ENCODE measurements around the gene PIF1.
A peak's percentile ranks its signal among the peaks of the same experiment; 100 is the strongest.
"Not testable (repeated sequence)": the region's sequence is repeated elsewhere in the genome, so short reads cannot be mapped to it uniquely, and the experiment has no call there.

Gene PIF1

DNA sequence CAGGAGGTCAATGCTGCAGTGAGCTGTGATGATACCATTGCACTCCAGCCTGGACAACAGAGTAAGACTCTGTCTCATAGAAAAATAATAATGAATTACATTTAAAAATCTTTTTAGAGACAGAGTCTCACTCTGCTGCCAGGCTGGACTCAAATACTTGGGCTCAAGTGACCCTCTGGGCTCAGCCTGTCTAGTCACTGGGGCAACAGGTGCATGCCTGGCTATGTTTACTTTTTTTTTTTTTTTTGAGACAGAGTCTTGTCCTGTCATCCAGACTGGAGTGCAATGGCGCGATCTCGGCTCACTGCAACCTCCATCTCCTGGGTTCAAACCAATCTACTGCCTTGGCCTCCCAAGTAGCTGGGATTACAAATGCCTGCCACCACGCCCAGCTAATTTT, 8.2 kb upstream of the PIF1 start:
- H3K4me3 ChIP-seq (ENCODE audit: low read depth, low read length) = no peak overlapping the region
- TF ChIP-seq, protein P1, sequence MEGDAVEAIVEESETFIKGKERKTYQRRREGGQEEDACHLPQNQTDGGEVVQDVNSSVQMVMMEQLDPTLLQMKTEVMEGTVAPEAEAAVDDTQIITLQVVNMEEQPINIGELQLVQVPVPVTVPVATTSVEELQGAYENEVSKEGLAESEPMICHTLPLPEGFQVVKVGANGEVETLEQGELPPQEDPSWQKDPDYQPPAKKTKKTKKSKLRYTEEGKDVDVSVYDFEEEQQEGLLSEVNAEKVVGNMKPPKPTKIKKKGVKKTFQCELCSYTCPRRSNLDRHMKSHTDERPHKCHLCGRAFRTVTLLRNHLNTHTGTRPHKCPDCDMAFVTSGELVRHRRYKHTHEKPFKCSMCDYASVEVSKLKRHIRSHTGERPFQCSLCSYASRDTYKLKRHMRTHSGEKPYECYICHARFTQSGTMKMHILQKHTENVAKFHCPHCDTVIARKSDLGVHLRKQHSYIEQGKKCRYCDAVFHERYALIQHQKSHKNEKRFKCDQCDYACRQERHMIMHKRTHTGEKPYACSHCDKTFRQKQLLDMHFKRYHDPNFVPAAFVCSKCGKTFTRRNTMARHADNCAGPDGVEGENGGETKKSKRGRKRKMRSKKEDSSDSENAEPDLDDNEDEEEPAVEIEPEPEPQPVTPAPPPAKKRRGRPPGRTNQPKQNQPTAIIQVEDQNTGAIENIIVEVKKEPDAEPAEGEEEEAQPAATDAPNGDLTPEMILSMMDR (IDR thresholded peaks at IDR 0.05; ENCODE audit: borderline replicate concordance, insufficient read depth, low read depth, low read length) = no peak

DNA sequence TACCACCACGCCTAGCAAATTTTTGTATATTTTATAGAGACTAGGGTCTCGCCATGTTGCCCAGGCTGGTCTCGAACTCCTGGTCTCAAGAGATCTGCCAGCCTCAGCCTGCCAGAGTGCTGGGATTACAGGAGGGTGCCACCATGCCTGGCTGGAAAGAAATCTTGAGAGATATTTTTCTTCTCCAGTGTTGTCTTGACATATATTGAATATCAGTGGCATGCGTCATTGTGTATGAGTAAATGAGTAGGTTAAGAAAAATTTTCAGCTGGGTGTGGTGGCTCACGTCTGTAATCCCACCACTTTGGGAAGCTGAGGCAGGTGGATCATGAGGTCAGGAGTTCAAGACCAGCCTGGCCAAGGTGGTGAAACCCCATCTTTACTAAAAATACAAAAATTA, 3.5 kb upstream of the PIF1 start:
- TF ChIP-seq, protein P1 (IDR thresholded peaks at IDR 0.05; ENCODE audit: borderline replicate concordance, insufficient read depth, low read depth, low read length) = no peak
- H3K4me3 ChIP-seq (ENCODE audit: low read depth, low read length) = no peak overlapping the region

DNA sequence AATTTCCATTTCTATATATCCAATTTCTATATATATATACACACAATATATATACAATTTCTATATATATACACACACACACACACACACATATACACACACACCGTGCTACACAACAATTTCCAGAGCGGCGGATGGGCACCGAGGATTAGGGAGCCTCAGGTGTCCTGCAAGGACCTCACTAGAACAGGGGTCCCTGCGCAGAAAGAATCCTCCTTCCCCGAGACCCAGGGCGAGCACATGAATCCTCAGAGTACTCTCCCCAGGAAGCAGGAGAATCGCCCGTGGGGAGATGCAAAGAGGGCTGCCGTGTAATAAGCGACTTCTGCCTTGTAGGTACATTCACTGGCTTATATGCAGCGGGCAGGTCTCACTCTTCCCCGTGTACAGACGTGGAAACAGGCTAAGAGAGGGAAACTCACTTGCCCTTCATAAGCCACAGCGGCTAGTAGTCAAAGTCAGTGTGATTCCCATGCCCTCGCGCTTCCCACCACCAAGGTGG, 467 bp downstream of the PIF1 start:
- TF ChIP-seq, protein P1 (IDR thresholded peaks at IDR 0.05; ENCODE audit: borderline replicate concordance, insufficient read depth, low read depth, low read length) = no peak

DNA sequence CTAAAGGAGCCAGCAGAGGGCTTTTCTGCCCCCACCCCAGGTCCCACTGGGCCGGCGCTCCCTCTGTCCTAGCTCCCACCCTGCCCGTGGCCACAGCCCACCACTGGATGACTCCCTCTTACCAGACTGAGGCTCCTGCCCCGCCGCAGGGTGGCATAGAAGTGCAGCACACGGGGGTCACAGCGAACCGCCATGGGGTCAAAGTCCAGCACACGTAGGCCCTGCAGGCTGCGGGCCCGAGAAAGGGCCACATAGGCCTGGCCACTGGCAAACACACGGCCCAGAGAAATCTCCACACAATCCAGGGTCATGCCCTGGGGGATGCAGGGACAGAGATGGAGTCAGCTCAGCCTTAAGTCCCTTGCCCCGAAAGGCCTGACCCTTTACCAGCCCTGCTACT, 9.0 kb downstream of the PIF1 start:
- no peak overlapping the region for H3K4me3 ChIP-seq (ENCODE audit: low read depth, low read length)
- TF ChIP-seq, protein P1 (IDR thresholded peaks at IDR 0.05; ENCODE audit: borderline replicate concordance, insufficient read depth, low read depth, low read length) = no peak

More for the DNA sequence above, 467 bp downstream of the PIF1 start:
- H3K4me3 ChIP-seq (ENCODE audit: low read depth, low read length) = peak overlapping the region; percentile 66

DNA sequence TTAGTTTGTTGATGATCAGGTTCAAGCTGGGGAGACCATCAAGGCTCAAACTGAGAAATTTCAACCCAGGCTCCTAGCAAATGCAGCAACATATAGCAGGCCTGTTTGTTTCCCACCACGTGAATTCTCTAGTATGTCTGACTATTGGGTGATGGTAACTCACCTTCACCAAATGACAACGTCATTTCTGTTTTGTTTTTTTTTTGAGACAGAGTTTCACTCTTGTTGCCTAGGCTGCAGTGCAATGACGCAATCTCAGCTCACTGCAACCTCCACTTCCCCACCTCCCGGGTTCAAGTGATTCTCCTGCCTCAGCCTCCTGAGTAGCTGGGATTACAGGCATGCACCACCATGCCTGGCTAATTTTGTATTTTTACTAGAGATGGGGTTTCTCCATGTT, 10.5 kb downstream of the PIF1 start:
- H3K4me3 ChIP-seq (ENCODE audit: low read depth, low read length) = not testable (repeated sequence)

DNA sequence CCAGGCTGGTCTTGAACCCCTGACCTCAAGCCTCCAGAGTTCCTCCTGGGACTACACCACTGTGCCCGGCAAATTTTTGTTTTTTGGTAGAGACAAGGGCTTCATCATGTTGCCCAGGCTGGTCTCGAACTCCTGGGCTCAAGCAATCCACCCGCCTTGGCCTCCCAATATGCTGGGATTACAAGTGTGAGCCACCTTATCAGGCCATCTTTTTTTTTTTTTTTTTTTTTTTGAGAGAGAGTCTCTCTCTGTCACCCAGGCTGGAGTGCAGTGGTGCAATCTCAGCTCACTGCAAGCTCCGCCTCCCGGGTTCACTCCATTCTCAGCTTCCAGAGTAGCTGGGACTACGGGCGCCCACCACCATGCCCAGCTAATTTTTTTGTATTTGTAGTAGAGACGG, 11.2 kb downstream of the PIF1 start:
- H3K4me3 ChIP-seq (ENCODE audit: low read depth, low read length) = not testable (repeated sequence)

DNA sequence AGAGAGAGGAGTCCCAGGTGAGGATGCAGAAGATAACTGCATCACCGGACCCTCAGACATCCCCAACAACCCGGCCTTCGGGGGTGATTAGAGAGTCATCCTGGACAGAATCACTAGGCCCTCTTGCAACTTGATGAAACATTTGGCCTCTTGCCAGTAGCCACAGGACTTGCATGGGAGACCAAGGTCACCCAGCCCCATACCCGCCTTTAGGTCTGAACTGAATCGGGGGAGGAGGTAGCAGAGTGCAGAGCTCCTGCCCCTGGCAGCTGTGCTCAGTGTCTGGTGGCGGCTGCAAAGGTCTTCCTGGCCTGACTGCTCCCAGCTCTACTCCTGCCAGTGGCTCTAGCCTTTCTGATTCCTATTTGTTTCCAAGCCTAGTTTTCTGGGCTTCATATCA, 12.4 kb downstream of the PIF1 start:
- TF ChIP-seq, protein P1 (IDR thresholded peaks at IDR 0.05; ENCODE audit: borderline replicate concordance, insufficient read depth, low read depth, low read length) = no peak
- no peak overlapping the region for H3K4me3 ChIP-seq (ENCODE audit: low read depth, low read length)

DNA sequence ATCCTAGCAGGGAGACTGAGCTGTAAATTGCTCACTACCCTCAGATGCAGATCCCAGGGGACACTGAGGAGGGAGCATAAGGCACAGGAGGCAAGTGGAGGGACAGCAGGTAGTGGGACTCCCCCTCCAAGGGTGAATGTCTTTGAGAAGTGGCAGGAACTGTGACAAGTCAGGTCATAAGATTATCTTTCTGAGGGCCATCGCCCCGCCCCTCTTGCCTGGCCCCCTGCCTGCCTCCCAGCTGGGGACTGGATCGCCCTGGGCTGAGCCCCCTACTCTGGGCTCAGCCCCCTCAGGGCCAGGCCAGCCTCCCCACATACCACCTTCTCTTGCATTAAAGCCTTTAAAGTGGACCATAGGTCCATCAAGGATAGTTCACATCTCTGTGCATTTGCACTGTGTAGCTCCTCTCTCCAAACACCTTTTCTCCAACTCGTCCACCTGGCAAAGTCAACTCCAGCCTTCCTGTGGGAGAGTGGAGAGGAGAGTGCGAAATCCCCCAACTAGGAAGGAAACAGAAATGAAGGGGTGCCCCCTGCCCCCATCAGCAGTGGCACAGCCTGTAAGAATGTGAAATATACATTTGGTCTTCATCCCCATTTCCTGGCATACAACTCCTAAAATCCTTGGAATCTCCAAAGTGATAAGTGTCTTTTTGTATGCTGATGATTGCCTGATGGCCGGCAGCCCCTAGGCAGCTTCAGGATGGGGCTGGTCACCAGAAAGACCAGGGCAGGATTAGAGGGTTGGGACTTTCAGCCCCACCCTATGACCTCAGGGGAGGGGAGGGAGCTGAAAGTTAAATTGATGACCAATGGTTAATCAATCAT, 14.7 kb downstream of the PIF1 start:
- no peak overlapping the region for H3K4me3 ChIP-seq (ENCODE audit: low read depth, low read length)

More for the DNA sequence above, 14.7 kb downstream of the PIF1 start:
- TF ChIP-seq, protein P1 (IDR thresholded peaks at IDR 0.05; ENCODE audit: borderline replicate concordance, insufficient read depth, low read depth, low read length) = no peak
